OCI-LY7 (cell line): Measurements from ENCODE around the gene FAM20A. TPM values are rescaled to one million over a fixed set of nuclear protein-coding genes. Genes with fewer than 3 reads are reported as not detected.

Experiments
- BruUV-seq: library from RNA; stranded (reverse); fragments of 400-500 nt; replicated peaks from 2 replicates; lab custom pipeline; 2021; lab: Mats Ljungman, UMichigan
- CTCF ChIA-PET: fragments of 300-600 bp; sonication (Branson Sonifier 250); formaldehyde crosslinking; loops from one replicate; lab custom pipeline; 2022; ENCODE audit warnings: antibody characterized with exemption; ENCODE audit not compliant: unreplicated experiment; lab: Charles Lee
- POLR2A ChIA-PET: fragments of 300-600 bp; sonication (Branson Sonifier 250); formaldehyde crosslinking; loops from one replicate; lab custom pipeline; 2022; ENCODE audit warnings: antibody characterized with exemption; lab: Charles Lee
- DNase-seq: peaks from one replicate; pipeline ENCODE4 v3.0.0-alpha.2; 2015; ENCODE audit warnings: low spot score
- H2AFZ ChIP-seq: fragments of 200-600 bp; sonication (generic), shearing (Covaris generic); 2 replicates; pipeline ENCODE4 v1.6.1; 2014; ENCODE audit warnings: mild to moderate bottlenecking, antibody characterized with exemption, low read length, moderate library complexity
- H3K27ac ChIP-seq: fragments of 200-600 bp; sonication (generic); 2 replicates; pipeline ENCODE4 v1.5.1; 2014; ENCODE audit warnings: mixed run types, low read depth, mild to moderate bottlenecking, moderate library complexity, low read length, inconsistent platforms; ENCODE audit not compliant: poor library complexity, severe bottlenecking
- H3K36me3 ChIP-seq: fragments of 200-600 bp; sonication (generic); 2 replicates; pipeline ENCODE4 v1.6.1; 2014; ENCODE audit warnings: mild to moderate bottlenecking, antibody characterized with exemption, low read length, moderate library complexity, mixed read lengths; ENCODE audit not compliant: insufficient read depth
- H3K4me1 ChIP-seq: fragments of 200-600 bp; sonication (generic); 2 replicates; pipeline ENCODE4 v1.5.1; 2014; ENCODE audit warnings: mild to moderate bottlenecking, low read length; ENCODE audit not compliant: insufficient read depth, poor library complexity, severe bottlenecking
- H3K4me2 ChIP-seq: fragments of 200-600 bp; sonication (generic); 2 replicates; pipeline ENCODE4 v1.6.1; 2014; ENCODE audit warnings: mild to moderate bottlenecking, low read length
- H3K4me3 ChIP-seq: fragments of 200-600 bp; sonication (generic); 2 replicates; pipeline ENCODE4 v1.5.1; 2014; ENCODE audit warnings: mild to moderate bottlenecking, low read depth, low read length; ENCODE audit not compliant: poor library complexity, severe bottlenecking
- H3K79me2 ChIP-seq: fragments of 200-600 bp; sonication (generic); 2 replicates; pipeline ENCODE4 v1.6.1; 2016; ENCODE audit warnings: low read depth, mild to moderate bottlenecking, low read length, moderate library complexity, mixed read lengths; ENCODE audit not compliant: insufficient read depth
- H3K9me2 ChIP-seq: fragments of 200-600 bp; sonication (generic); 2 replicates; pipeline ENCODE4 v1.6.1; 2016; ENCODE audit warnings: mild to moderate bottlenecking, low read length, mixed read lengths; ENCODE audit not compliant: insufficient read depth
- H3K9me3 ChIP-seq: fragments of 200-600 bp; sonication (generic); 2 replicates; pipeline ENCODE4 v1.6.1; 2014; ENCODE audit warnings: mild to moderate bottlenecking, mixed run types, low read length, mixed read lengths
- H4K20me1 ChIP-seq: fragments of 200-600 bp; sonication (generic); 2 replicates; pipeline ENCODE4 v1.6.1; 2014; ENCODE audit warnings: mild to moderate bottlenecking, antibody characterized with exemption, low read length, moderate library complexity, mixed read lengths; ENCODE audit not compliant: insufficient read depth
- EZH2phosphoT487 ChIP-seq: fragments of 200-600 bp; sonication (generic); IDR thresholded peaks from 2 replicates; pipeline ENCODE4 v1.6.1; 2018; ENCODE audit warnings: low read depth, borderline replicate concordance, mild to moderate bottlenecking, mixed run types, antibody characterized with exemption, low read length, moderate library complexity, mixed read lengths
- intact Hi-C: fragments of 100-400 bp; cut with micrococcal nuclease; formaldehyde crosslinking; loops from one replicate; pipeline ENCODE4 v1.10.0; 2022; ENCODE audit not compliant: unreplicated experiment
- total RNA-seq, 2 experiments: library from RNA; depleted of rRNA in 1 of 2; stranded (reverse); fragments of >200 nt in 1 of 2; shearing (Covaris generic) in 1 of 2; gene quantifications; 2 replicates each; pipeline ENCODE4 v1.2.3, GENCODE V29; 2014 to 2022
- TF ChIP-seq, protein P1 (sequence below): fragments of 200-600 bp; sonication (generic); conservative IDR thresholded peaks from 2 replicates; pipeline ENCODE4 v1.5.1; 2014; ENCODE audit warnings: mild to moderate bottlenecking, antibody characterized with exemption, low read length, moderate library complexity, mixed read lengths

The FAM20A gene
- total RNA-seq, 2 experiments from 2014 or later, result not detected

DNA sequence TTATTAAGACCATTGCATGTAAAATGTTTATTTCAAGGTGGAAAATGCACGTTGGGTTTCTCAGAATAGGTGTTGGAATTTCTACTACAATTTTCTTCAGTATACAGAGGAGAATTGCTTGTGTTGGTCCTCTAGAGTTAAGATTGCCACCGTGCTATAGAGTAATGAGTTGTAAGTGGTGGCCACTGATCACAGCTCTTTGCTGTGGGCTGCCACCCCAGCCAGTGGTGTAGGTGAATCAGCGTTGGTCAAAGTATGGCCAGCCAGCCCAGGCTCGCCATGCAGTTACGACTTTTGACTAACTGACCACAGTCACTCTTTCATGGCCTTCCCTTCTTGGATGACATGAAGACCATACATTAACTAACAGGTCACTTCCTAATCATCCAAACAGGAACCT is 101.6 kb downstream of the FAM20A start:
- H3K9me3 ChIP-seq, result peaks cover 16% of the 10 kb centered on the region
- BruUV-seq, result no TSS peak
- POLR2A ChIA-PET, result interaction anchor here (0.6 to 4.8 kb wide), 9 partner anchors 11 to 318 kb away, joined by 3 to 81 read pairs (median 14); partner anchors contain the start of genes PRKAR1A and WIPI1

DNA sequence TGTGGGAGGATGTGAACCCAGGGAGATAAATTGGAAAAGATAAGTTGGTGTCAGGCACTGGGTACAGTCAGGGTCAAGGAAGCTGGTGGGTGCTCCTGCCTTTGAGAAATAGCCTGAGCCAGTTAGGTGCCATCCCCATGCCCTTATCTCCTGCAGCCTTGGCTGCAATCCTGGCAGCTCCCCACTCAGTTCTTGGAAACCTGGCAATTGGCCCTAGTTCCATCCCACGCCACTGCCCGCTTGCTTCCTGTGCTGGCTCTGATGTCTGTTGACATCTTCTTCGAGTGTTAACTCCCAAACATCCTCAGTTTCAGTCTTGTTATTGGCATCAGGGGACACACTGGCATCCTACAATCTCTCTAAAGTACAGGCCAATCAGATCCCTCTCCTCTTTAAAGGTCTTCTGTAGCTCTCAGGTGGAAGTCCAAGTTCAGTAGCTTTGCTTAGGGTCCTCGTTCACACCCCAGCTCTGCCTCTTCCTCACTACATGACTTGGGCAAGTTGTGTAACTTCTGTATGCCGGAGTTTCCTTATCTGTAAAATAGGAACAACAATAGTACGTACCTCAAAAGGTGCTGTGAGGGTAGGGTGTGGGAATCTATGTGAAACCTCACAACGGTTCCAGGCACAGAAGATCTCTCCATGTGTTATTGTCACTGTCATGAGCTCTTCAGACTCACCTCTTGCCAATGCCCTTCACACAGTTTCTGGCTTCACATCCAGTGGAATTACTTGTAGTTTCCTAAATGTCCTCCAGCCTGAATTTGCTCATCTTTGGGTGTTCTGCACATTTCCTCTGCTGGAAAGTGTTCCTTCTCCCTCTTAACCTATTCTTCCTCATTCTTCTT is 102.5 kb downstream of the FAM20A start:
- peak overlapping the region; percentile 95 for H3K27ac ChIP-seq
- peaks cover 12% of the 10 kb centered on the region; the same call in 1 of the 2 replicates for H3K9me3 ChIP-seq
- peak overlapping the region; percentile 56 for H3K4me3 ChIP-seq
- H3K4me2 ChIP-seq, result peak overlapping the region; percentile 80
- intact Hi-C loops, result loop anchor here (1.0 kb wide), 1 partner anchor 13 kb away; no protein-coding TSS in a partner anchor
- no peaks in the 10 kb centered on the region for H4K20me1 ChIP-seq
- TSS peak; percentile 97 for BruUV-seq
- ChIA-PET CTCF (interaction anchor here (0.9 to 2.7 kb wide), 5 partner anchors 11 to 67 kb away, joined by 3 to 19 read pairs (median 11); partner anchors contain the start of gene PRKAR1A), POLR2A (interaction anchor here (0.6 to 4.8 kb wide), 21 partner anchors 9 to 327 kb away, joined by 3 to 81 read pairs (median 5); partner anchors contain the start of genes AMZ2, PRKAR1A and WIPI1)
- H2AFZ ChIP-seq, result peak overlapping the region; percentile 89
- H3K36me3 ChIP-seq, result peaks cover 5% of the 10 kb centered on the region; the same call in 1 of the 2 replicates
- H3K4me1 ChIP-seq, result peaks cover 57% of the 10 kb centered on the region
- no peaks in the 10 kb centered on the region for H3K79me2 ChIP-seq
- TF ChIP-seq EZH2phosphoT487, result no peak
- TF ChIP-seq, protein P1, sequence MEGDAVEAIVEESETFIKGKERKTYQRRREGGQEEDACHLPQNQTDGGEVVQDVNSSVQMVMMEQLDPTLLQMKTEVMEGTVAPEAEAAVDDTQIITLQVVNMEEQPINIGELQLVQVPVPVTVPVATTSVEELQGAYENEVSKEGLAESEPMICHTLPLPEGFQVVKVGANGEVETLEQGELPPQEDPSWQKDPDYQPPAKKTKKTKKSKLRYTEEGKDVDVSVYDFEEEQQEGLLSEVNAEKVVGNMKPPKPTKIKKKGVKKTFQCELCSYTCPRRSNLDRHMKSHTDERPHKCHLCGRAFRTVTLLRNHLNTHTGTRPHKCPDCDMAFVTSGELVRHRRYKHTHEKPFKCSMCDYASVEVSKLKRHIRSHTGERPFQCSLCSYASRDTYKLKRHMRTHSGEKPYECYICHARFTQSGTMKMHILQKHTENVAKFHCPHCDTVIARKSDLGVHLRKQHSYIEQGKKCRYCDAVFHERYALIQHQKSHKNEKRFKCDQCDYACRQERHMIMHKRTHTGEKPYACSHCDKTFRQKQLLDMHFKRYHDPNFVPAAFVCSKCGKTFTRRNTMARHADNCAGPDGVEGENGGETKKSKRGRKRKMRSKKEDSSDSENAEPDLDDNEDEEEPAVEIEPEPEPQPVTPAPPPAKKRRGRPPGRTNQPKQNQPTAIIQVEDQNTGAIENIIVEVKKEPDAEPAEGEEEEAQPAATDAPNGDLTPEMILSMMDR, result no peak
- H3K9me2 ChIP-seq, result no peaks in the 10 kb centered on the region
- peak; percentile 52 for DNase-seq

More for the DNA sequence above, 101.6 kb downstream of the FAM20A start:
- peaks cover 57% of the 10 kb centered on the region for H3K4me1 ChIP-seq
- no peak for TF ChIP-seq EZH2phosphoT487
- TF ChIP-seq, protein P1, result no peak
- peak overlapping the region; percentile 80; the same call in 1 of the 2 replicates for H3K4me2 ChIP-seq
- H4K20me1 ChIP-seq, result no peaks in the 10 kb centered on the region
- intact Hi-C loops, result no loop called here
- H2AFZ ChIP-seq, result peak overlapping the region; percentile 89; the same call in 1 of the 2 replicates
- CTCF ChIA-PET, result interaction anchor here (0.9 to 2.7 kb wide), 4 partner anchors 12 to 68 kb away, joined by 3 to 19 read pairs (median 12); partner anchors contain the start of gene PRKAR1A
- H3K4me3 ChIP-seq, result no peak overlapping the region
- peak overlapping the region; percentile 95 for H3K27ac ChIP-seq
- H3K9me2 ChIP-seq, result no peaks in the 10 kb centered on the region
- no peaks in the 10 kb centered on the region for H3K79me2 ChIP-seq
- H3K36me3 ChIP-seq, result peaks cover 5% of the 10 kb centered on the region; the same call in 1 of the 2 replicates
- DNase-seq, result no peak
